GM19023 (cell line): Measurements from ENCODE around the gene PTTG1IP.

Source experiments
- ATAC-seq: cut with Tn5 transposase; IDR thresholded peaks from one replicate; pipeline ENCODE4 v1.9.1; 2021; ENCODE audit warnings: mild to moderate bottlenecking, moderate library complexity; ENCODE audit not compliant: unreplicated experiment

The PTTG1IP gene

GRCh38 chr21:44828362-44829056 is 45.0 kb downstream of the PTTG1IP start:
- no peak for ATAC-seq

- no peak for ATAC-seq
These were observed 50.3 kb downstream of the PTTG1IP start for GRCh38 chr21:44823179-44823660.

- ATAC-seq = no peak
These were observed 50.9 kb downstream of the PTTG1IP start for GRCh38 chr21:44822484-44823178.

- no peak for ATAC-seq
These were observed 52.6 kb downstream of the PTTG1IP start for GRCh38 chr21:44820851-44821250.

DNA sequence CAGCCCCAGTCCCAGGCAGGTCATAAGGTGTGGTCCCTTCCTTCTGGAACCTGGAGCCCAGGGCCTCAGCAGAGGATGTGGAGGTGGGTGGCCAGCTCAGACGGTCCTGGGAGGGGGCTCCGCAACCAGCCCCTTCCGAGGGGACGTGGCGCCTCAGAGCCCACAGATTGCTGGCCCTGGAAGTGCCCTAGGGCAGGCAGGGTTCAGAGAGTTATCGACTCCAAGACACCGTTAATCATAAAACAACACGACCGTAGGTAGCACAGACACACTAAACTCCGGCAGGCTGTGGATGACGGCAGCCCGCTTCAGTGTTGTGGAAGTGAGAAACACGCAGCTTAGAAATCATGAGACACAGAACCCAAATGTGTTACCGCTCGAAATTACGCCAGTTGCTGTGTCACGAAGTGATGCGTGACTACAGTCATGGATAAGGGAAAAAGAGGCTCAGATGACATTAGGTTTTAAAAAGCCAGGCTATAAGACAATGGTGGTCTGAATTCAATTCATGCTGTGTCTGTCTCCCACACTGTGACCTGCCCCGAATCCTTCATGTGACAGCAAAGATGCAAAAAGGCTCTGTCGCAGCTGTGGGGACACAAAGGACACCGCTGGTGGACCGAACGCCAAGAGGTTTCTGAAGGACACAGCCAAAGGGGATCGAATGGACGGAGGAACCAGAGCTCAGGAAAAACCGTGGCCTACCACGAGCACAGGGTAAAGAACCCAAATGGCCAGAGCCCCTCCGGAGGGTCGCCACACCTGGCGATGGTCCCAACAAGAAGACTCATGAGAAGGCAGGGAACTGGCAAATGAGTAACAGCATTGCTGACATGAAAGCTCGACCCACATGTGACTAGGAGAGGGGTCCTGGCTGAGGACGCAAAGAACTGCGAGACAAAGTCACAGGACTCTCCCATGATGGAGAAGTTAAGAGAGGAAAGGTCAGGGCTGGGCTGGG is 53.9 kb downstream of the PTTG1IP start:
- no peak for ATAC-seq

DNA sequence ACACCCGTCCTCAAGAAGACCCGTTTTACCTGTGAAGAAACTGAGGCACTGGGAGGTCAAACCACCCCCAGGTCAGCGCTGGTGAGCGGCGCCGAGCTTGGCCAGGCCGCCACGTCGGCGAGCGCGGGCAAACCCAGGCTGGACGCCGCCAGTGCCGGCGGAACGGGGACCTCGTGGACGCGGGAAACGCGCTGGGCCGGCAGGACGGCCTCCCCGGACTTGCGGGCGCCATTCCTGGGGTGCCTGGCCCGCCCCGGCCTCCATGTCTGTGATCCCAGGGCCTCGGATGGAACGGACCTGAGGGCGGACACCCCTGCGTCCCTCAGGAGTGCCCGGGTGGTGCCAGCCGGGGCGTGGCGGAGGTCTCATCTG is 54.9 kb downstream of the PTTG1IP start:
- no peak for ATAC-seq

DNA sequence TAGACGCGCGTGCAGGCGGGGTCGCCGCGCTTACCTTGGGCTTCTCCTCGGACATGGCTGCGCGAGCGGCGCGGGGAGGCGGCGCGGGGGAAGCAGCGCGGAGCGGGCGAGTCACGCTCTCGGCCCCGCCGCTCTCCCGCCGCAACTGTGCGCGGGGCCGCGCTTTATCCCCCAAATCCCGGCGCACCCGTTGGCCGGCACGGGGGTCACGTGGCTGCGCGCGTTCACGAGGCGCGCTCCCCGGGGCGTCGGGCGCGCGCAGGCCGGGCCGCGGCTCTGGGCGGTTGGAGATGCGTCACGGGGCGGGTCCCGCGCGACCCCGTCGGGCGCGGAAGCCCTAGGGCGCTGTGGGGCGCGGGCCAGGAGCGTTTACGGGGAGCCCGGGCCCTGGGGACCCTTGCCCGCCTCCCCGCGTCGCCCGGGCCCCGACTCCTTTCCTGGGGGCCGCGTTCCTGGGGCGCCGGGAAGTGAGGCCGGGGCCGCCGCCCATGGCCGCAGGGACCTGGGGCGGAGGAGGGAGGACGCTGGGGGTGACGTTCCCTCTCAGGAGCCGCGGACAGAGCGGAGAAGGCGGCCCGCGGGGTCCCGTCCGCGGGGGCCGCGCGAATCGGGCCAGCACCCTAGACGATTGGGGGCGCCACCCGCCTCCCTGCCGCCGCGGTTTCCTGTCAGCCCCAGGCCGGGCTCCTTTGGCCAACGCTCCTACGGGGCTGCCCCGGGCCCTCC is 55.4 kb downstream of the PTTG1IP start, which contains the start of gene SUMO3:
SUMO3 (minus strand) TSS at position 149 of the 726 bp plus-strand sequence; CDS start at position 55, 94 bp downstream.
- ATAC-seq = peak; percentile 61

DNA sequence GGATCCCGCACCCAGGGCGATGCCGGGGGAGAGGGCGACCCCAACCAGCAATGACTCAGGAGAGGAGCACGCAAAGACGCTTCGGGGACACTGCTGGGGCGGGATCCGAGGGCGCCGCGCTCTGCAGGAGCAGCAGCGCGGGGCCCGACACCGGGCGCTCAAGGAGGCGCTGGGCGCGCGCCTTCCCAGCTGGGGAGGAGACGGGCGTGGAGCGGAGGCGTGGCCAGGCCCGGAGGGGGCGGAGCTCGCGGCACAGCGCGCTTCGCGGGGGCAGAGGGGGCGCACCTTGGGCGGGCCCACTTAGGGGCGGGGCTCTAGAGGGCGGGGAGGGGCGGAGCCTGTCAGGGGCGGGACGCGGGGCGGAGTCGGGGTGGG is 56.0 kb downstream of the PTTG1IP start:
- peak; percentile 74 for ATAC-seq

DNA sequence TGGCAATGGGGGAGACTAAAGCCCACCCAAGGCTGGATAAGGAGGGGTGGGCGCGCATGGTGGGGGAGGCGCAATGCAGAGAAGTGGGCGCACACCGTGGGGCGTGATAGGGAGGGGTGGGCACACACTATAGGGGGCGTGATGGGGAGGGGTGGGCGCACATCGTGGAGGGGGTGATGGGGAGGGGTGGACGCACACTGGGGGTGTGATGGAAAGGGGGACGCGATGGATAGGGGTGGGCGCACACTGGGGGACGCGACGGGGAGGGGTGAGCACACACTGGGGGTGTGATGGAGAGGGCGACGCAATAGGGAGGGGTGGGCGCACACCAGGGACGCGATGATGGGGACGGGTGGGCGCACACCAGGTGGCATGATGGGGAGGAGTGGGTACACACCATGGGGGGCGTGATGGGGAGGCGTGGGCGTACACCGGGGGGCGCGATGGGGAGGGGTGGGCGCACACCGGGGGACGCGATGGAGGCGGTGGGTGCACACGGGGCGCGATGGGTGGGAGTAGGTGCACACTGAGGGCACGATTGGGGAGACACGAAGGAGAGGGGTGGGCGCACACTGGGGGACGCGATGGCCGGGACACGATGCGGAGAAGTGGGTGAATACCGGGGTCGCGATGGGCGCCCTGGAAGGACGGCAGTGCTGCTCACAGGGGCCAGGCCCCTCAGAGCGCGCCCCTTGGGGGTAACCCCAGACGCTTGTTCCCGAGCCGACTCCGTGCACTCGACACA is 56.6 kb downstream of the PTTG1IP start:
- ATAC-seq = no peak

- no peak for ATAC-seq
These were observed 57.5 kb downstream of the PTTG1IP start for GRCh38 chr21:44815852-44816628.

- ATAC-seq = no peak
These were observed 58.3 kb downstream of the PTTG1IP start for GRCh38 chr21:44815225-44815624.

- no peak for ATAC-seq
These were observed 58.9 kb downstream of the PTTG1IP start for GRCh38 chr21:44814498-44815023.

- ATAC-seq = no peak
These were observed 59.8 kb downstream of the PTTG1IP start for GRCh38 chr21:44813727-44814126.

- ATAC-seq = no peak
These were observed 60.3 kb downstream of the PTTG1IP start for GRCh38 chr21:44813149-44813548.

- no peak for ATAC-seq
These were observed 60.9 kb downstream of the PTTG1IP start for GRCh38 chr21:44812640-44813039.

DNA sequence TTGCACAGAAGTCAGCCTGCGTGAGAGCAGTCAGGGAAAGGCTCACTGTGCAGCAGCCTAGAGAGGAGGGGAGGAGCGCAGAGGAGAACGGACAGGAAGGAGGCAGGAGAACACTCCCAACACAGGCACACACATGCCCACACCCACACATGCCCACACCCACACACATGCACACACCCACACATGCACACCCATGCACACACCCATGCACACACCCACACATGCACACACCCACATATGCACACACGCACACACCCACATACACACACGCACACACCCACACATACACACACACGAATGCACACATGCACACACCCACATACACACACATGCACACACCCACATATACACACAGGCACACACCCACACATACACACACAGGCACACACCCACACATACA is 62.7 kb downstream of the PTTG1IP start:
- no peak for ATAC-seq

DNA sequence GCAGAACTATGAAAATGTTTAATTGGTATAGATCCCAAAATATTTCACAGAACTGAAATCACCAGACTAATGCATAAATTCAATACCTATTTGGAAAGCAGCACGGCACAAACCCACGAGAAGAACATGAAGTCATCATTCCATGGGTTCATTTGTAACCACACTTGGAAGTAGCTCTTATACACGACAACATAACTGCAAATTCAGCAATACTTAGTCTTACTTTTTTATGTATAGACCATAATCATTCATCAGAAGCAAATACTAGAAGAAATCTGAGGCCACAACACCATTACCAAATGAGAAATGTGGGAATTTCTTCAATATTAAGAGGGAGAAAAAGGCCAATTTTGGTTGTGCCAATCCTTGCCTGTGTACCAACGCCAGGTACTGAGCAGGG is 67.6 kb downstream of the PTTG1IP start:
- ATAC-seq = no peak

- no peak for ATAC-seq
These were observed 68.3 kb downstream of the PTTG1IP start for GRCh38 chr21:44805226-44805625.

DNA sequence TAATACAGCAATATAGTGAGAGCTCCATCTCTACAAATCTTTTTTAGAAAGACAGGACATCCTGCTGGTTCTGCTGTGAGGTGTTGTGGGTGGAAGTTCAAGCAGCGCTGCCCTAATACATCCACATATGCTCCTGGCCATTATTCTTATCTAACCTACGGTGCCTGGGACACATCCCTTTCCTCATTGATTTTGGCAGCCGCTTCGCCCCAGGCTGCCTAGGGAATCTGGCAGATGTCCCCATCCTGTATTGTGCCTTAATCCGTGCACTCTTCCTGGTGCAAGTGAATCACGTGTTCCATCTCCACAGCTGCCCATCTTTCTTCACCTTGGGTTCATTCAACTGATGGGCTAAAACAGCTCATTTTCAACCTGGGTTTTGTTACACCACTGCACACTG is 68.7 kb downstream of the PTTG1IP start:
- no peak for ATAC-seq
